HG02852 (cell line): ENCODE measurements around the gene ASB15.
"Not testable (repeated sequence)": the region's sequence is repeated elsewhere in the genome, so short reads cannot be mapped to it uniquely, and the experiment has no call there.

ENCODE experiments used
- ATAC-seq: cut with Tn5 transposase; IDR thresholded peaks from one replicate; pipeline ENCODE4 v1.9.1; 2021; ENCODE audit warnings: mild to moderate bottlenecking, moderate library complexity; ENCODE audit not compliant: unreplicated experiment

Gene ASB15

GRCh38 chr7:123634011-123634573, 32.5 kb downstream of the ASB15 start:
- not testable (repeated sequence) for ATAC-seq

GRCh38 chr7:123635551-123636359, 34.1 kb downstream of the ASB15 start:
- ATAC-seq: peak; percentile 59

- no peak for ATAC-seq
These were observed 35.6 kb downstream of the ASB15 start for GRCh38 chr7:123637203-123637602.

- no peak for ATAC-seq
These were observed 36.3 kb downstream of the ASB15 start for GRCh38 chr7:123637878-123638277.

GRCh38 chr7:123639631-123640030, 38.0 kb downstream of the ASB15 start:
- no peak for ATAC-seq

- ATAC-seq: no peak
These were observed 39.0 kb downstream of the ASB15 start for GRCh38 chr7:123640583-123640982.

GRCh38 chr7:123641901-123642300, 40.3 kb downstream of the ASB15 start:
- ATAC-seq: no peak

- no peak for ATAC-seq
These were observed 42.1 kb downstream of the ASB15 start for GRCh38 chr7:123643495-123644441.

- ATAC-seq: no peak
These were observed 43.9 kb downstream of the ASB15 start for GRCh38 chr7:123645516-123645915.

GRCh38 chr7:123647106-123647730, 45.6 kb downstream of the ASB15 start:
- ATAC-seq: no peak

GRCh38 chr7:123649964-123650363, 48.3 kb downstream of the ASB15 start:
- ATAC-seq: no peak

- no peak for ATAC-seq
These were observed 49.0 kb downstream of the ASB15 start for GRCh38 chr7:123650595-123650994.

- no peak for ATAC-seq
These were observed 50.8 kb downstream of the ASB15 start for GRCh38 chr7:123652406-123652805.

- ATAC-seq: no peak
These were observed 51.5 kb downstream of the ASB15 start for GRCh38 chr7:123653162-123653561.

- ATAC-seq: no peak
These were observed 54.0 kb downstream of the ASB15 start, which contains the start of gene LMOD2 for GRCh38 chr7:123655614-123656013. TSS of gene LMOD2 (plus strand) at chr7:123655866. CDS start at chr7:123655964, 98 bp downstream.

GRCh38 chr7:123656544-123657303, 55.1 kb downstream of the ASB15 start:
- no peak for ATAC-seq

GRCh38 chr7:123657304-123657685, 55.7 kb downstream of the ASB15 start:
- no peak for ATAC-seq

GRCh38 chr7:123658023-123658422, 56.4 kb downstream of the ASB15 start:
- ATAC-seq: no peak

- no peak for ATAC-seq
These were observed 59.1 kb downstream of the ASB15 start for GRCh38 chr7:123660514-123661354.
